AG08395 (cell line): ENCODE measurements around the gene UGCG.
"Not testable (repeated sequence)": the region's sequence is repeated elsewhere in the genome, so short reads cannot be mapped to it uniquely, and the experiment has no call there.

Experiments used
- DNase-seq: peaks from one replicate; pipeline ENCODE4 v3.0.0; 2012; ENCODE audit warnings: mixed read lengths, low spot score

UGCG gene

GRCh38 chr9:111919875-111920274 is 23.3 kb downstream of the UGCG start:
- no peak for DNase-seq

DNA sequence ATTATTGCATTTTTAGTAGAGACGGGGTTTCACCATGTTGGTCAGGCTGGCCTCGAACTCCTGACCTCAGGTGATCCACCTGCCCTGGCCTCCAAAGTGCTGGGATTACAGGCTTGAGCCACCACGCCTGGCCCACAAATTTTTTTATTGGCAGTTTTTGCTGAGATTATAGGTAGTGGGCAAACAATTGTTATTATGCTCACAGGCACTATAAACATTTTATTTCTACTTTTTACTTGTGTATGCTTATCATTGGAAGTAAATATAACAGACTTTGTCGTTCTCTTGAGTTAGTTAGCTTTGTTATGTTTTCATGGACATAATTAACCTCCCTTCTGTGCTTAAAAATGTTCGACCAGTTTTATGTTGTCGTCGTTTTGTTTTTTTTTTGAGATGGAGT is 23.9 kb downstream of the UGCG start:
- DNase-seq, result no peak

DNA sequence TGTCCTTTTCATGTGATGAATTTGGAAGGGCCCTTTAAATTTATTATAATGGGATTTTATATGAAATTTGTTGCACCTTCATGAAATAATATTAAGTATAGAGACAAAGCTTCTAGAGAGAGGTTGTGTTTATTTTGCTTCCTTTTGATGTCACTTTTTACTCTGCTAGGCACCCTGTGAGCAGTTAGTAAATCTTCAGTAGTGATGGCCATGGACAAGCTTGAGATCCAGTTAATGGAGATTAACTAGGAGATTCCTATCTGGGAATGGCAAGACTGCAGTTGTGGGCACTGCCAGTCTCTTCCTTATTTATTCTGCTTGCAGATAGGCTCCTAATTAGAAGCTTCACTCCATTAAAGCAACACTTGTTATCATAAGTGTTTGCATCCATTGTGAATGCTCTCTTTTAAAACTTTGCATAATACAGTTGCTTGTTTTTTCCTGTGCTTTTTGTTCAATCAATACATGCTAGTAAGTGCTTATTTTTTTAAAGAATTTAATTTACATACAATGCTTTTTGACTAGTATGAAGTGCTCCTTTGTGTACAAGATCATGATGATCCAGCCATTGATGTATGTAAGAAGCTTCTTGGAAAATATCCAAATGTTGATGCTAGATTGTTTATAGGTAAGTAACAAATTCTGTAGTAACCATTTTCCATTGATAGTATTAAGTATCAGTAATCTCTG is 25.9 kb downstream of the UGCG start:
- DNase-seq, result no peak

GRCh38 chr9:111924281-111924680 is 27.7 kb downstream of the UGCG start:
- DNase-seq, result no peak

- DNase-seq, result no peak
Observed at GRCh38 chr9:111925017-111925770, 28.6 kb downstream of the UGCG start.

- DNase-seq, result no peak
Observed at GRCh38 chr9:111925784-111926183, 29.2 kb downstream of the UGCG start.

- no peak for DNase-seq
Observed at GRCh38 chr9:111926421-111926875, 29.8 kb downstream of the UGCG start.

- DNase-seq, result peak; percentile 45
Observed at GRCh38 chr9:111928359-111928720, 31.7 kb downstream of the UGCG start.

GRCh38 chr9:111934747-111935146 is 38.1 kb downstream of the UGCG start:
- DNase-seq, result no peak

DNA sequence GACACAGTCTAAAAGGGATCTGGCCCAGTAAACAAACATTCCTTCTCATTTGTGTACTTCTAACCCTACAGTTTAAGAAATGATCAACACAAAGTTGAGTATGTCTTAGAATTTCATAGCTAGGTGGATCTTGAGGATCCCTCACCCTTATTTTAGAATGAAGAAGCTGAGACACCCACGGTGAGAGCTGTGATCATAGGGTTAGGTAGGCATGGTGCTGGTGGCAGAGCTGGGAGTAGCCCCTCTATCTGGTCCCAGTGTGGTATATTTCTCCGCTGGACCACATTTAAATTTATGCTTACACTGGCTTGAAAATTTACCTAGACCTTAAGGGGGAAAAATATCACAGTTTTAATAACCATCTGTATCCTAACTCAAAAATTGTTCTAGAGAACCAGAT is 39.8 kb downstream of the UGCG start:
- DNase-seq, result no peak

DNA sequence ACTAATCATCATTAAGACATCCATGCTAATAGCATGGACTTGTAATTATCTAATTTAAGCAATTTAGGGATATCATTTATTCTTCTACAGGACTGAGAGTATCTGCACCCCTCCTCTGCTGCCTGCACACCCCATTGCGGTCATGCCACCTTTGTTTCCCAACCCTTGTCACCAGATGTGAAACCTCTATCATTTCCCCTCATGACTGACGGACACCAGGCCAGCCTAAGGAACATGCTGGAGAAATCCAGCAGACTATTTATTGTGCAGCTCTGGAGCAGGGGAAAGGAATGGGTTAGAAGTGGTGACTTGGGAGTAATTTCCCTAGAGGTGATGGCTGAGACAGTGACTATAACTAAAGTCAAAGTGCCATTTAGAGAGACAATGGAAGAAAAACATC is 40.7 kb downstream of the UGCG start:
- no peak for DNase-seq

GRCh38 chr9:111937781-111938426 is 41.3 kb downstream of the UGCG start:
- DNase-seq, result peak; percentile 41

- DNase-seq, result no peak
Observed at GRCh38 chr9:111938427-111938800, 41.8 kb downstream of the UGCG start.

GRCh38 chr9:111939322-111939721 is 42.7 kb downstream of the UGCG start:
- DNase-seq, result no peak

GRCh38 chr9:111940697-111941096 is 44.1 kb downstream of the UGCG start:
- DNase-seq, result no peak

GRCh38 chr9:111943200-111943599 is 46.6 kb downstream of the UGCG start:
- DNase-seq, result no peak

- no peak for DNase-seq
Observed at GRCh38 chr9:111943746-111944145, 47.1 kb downstream of the UGCG start.

DNA sequence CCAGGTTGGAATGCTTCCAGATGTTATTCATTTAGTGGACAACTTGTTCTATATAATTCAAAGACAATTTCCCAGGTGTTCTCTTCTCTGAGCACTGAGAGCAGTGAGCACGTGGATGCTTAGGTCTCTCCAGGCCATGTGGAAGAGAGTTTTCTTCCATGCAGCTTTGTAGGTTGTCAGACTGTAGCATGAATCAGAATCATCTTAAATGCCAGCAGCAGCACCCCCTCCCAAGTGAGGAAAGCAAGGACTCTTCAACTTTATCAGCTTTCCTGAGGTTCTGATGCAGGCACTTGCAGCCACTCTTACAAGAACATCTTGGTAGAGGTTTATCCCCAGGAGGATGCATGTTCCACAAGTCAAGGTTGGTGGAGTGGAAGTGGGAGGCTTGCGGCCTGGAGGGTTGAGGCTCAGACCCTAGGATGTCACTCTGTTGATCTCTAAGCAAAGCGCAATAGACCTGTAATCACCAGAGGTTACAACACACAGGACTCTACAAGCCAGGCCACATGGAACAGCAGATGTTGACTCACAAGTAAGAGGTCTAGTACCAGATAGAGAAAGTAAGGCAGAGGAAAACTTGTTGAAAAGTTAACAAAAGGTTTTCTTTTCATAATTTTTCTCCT is 47.7 kb downstream of the UGCG start:
- DNase-seq, result peak; percentile 38

GRCh38 chr9:111945216-111945615 is 48.6 kb downstream of the UGCG start:
- peak; percentile 77 for DNase-seq

- not testable (repeated sequence) for DNase-seq
Observed at GRCh38 chr9:111948109-111948508, 51.5 kb downstream of the UGCG start.

- no peak for DNase-seq
Observed at GRCh38 chr9:111948951-111949350, 52.3 kb downstream of the UGCG start.

DNA sequence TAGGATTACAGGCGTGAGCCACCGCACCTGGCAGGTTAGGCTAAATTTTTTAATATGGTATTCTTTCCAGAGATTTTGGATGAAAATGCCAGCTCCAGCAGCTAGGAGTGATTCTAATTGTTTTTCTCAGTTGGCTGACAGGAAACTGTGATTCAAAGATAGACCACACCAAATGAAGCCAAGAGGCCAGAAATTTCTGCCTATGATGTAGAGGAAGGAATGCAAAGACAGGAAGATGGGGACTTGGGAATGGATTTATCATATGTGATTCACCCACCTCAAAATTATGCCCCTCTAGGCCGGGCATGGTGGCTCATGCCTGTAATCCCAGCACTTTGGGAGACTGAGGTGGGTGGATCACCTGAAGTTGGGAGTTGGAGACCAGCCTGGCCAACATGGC is 53.3 kb downstream of the UGCG start:
- DNase-seq, result peak; percentile 52

GRCh38 chr9:111952559-111952958 is 55.9 kb downstream of the UGCG start:
- DNase-seq, result peak; percentile 77
